Hematopoietic multipotent progenitor cell treated with erythropoietin and hydrocortisone succinate and interleukin-3 and kit ligand, for 6 days (in vitro differentiated cells): Measurements from ENCODE around the gene SIRPB2.

ENCODE experiments used
- DNase-seq: peaks from one replicate; pipeline ENCODE4 v3.0.0-alpha.2; 2015

SIRPB2 gene

GRCh38 chr20:1469925-1470571 lies 21.2 kb downstream of the SIRPB2 start:
- DNase-seq = peak; percentile 80

DNA sequence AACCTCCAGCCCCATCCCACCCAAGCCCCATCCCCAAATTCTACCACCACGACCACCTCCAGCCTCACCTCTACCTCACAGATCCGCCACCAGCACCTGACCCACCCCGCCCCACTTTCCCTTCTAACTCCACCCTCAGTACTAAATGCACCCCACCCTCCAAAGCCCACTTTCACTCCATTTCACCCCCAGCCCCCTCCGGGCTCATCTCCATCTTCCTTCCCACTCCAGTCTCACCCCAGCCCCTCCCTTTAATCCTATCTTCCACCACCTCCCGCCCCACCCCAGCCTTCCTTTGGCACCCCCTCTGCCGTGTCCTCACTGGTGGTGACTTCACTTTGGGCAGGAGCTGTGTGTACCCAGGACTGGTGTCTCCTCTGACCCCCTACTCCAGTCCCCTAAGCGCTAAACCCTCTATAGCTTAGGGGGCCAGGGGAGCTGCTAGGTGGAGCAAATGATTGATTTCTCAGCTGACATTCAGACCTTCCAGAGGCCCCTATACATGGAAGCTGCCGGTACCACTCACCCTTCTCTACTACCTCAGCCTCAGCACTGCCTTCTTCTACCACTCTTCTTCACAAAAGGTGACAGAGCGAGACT lies 21.8 kb downstream of the SIRPB2 start:
- DNase-seq = no peak

- DNase-seq = no peak
Observed at GRCh38 chr20:1468117-1468624, 23.0 kb downstream of the SIRPB2 start.

- DNase-seq = peak; percentile 92
Observed at GRCh38 chr20:1467355-1468116, 23.7 kb downstream of the SIRPB2 start.

DNA sequence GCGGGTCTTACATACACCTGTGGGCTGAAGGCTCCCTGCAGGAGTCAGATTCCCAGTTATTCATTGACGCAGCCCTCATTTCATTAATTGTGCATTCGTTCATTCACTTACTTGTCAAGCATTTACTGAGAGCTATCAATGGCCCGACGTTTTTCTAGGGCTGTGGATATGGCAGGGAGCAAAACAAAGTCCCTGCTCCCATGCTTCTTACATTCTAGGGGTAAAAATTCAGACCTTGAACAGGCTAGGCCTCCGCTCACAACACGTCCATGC lies 24.2 kb downstream of the SIRPB2 start:
- DNase-seq = no peak

GRCh38 chr20:1466211-1467081 lies 24.8 kb downstream of the SIRPB2 start, which contains the start of gene NSFL1C:
Gene NSFL1C, minus strand, starts transcription at chr20:1466849. Its CDS starts 25 bp downstream, at chr20:1466824.
- peak; percentile 94 for DNase-seq

GRCh38 chr20:1465470-1466210 lies 25.6 kb downstream of the SIRPB2 start:
- no peak for DNase-seq

GRCh38 chr20:1463971-1464570 lies 27.1 kb downstream of the SIRPB2 start:
- peak; percentile 36 for DNase-seq

DNA sequence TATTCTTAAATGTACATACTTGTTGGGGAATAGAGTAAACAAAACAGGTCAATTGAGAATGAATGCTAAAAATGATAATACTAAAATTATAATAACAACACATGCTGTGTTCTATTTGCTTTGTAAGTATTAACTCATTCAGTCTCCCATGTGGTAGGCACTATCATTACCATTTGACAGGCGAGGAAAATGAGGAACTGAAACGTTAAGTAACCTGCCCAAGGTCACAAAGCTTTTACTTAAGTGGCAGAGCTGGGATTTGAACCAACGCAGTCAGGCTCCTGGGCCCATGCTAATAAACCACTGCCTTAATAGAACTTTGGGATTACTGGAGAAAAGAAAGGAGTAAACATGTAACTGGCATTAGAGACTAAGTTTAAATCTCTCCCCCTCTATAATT lies 28.4 kb downstream of the SIRPB2 start:
- DNase-seq = no peak

GRCh38 chr20:1462001-1462400 lies 29.2 kb downstream of the SIRPB2 start:
- DNase-seq = no peak

DNA sequence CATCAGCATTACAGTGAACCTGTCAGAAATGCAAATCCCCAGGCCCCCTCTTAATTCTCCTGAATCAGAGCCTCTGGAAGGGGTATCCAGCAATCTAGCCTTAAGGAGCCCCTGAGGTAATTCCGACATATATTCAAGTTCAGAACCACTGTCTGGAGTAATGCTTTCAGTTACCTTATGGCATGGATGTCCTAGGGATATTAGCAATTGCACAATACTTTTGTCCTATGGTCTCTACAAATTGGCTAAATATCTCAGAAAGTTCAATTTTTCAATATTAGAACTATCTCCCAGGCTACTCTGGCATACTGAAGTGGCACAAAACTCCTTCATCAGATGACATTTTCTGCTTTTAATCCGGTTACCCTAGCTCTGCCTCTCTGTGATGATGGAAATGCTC lies 30.9 kb downstream of the SIRPB2 start:
- no peak for DNase-seq

- DNase-seq = no peak
Observed at GRCh38 chr20:1457992-1458391, 33.2 kb downstream of the SIRPB2 start.

DNA sequence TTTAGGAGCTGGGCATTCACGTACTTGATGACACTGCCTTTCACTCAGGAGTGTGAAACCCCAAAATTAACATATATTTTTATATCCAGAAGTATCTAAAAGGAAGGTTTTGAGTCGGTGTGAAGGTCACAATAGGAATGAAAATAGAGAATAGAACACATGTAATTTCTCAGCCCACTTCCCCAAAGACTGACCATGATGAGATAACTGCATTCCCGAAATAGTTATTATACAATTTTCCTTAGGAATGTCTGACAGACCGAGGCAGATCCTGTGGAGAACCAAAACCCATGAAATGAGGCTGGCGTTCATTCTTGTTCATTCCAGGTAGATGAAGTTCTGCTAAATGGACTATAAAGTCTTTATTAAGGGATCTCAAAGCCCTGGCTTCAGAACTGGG lies 34.9 kb downstream of the SIRPB2 start:
- no peak for DNase-seq

DNA sequence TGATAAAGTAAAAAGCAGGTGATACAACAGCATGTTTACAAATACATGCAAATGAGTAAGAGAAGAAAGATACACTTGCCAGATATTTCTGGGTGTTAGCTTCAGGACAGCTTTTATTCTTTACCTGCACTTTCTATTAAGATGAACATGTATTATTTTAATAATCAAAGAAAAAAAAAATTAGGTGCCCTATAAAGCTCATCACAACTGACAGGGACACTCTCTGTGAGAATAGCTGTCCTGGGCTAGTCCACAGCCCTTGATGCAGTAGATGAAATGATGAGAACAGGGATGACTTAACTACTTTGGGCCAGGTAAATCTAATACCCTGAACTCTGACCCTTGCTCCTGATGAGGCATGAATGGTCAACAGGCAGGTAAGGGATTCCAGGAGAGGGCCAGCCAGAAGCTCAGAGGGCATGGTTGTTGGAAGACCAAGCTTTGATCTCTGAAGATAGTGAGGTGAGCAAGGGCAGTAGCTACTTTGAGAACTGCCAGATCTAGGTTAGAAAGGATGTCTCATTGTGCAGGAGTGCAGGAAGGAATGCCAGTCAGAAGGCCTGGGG lies 40.2 kb downstream of the SIRPB2 start:
- DNase-seq = no peak

- no peak for DNase-seq
Observed at GRCh38 chr20:1449370-1449769, 41.9 kb downstream of the SIRPB2 start.

DNA sequence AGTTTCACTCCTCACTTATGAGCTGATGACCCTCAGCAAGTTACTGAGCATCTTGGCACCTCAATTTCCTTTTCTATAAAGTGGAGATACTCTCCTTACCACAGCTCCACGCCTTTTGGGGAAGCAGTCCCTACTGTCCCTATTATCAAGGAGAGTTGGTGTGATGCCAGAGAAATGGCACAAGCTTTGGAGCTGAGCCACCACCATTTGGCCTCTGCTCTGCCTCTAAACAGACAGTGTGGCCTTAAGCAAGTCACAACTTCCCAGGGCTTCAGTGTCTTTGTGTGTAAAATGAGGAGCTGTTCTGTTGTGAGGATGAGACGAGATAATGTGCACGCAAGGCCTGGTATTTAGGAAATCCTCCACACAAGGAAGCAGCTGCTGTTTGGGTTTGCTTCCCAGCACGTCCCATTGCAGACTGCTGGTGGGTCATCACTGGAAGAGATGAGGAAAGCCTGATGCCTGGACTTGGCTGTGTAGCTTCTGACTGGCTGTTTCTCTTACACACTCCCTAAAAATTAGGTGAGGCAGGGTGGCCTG lies 43.1 kb downstream of the SIRPB2 start:
- no peak for DNase-seq

DNA sequence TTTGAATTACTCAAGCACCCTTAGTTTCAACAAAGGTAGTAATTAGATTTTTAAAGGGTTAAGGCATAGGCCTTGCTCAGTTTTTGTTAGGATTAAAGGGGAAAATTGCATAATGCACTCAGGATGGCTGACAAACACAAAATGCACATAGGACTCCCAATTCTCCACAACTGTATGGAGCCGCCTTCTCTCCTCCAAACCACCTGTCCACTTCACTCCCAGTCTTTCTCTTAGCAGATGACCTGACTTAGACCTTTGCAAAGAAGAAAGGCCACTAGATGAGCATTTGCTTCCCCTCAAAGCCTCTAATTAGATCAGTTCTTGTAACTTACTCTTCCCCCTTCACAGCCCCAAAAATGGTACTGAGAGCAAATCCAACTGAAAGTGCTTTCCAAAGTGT lies 44.7 kb downstream of the SIRPB2 start:
- DNase-seq = no peak

DNA sequence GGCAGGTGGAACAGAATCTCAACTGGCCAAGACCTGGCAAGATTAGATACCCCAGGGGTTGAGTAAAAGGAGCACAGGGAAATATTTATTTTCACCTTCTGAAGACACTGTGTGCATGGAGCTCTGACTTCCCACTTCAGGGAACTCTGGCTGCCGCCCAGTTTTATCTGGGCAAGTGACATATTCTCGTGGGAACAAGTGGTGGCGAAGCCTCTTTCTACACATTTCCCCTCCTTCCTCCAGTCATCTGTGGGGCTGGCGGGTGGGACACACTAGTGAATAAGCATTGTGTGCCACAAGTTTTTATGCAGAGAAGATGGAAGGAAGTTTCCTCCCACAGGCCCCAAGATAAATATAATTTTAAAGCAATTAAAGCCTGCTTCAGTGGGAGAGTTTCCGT lies 48.1 kb downstream of the SIRPB2 start:
- no peak for DNase-seq

DNA sequence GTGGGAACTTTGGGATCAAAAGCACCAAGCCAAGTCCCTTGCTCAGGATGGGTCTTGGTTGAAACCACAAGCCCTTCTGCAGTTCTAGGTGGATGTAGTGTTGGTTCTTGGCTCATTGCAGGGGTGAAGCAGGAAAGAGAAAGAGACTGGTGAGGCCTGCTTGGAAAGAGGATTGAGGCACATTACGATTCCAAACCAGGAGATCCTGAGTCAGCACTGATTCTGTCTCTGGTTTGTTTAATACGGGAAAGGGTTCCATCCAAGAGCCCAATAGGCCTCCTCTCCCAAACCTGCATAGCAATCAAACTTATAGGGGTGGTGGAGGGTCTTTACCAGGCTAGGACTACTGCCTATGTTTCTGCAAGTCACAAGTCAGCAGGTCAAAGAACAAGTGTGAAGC lies 48.9 kb downstream of the SIRPB2 start:
- DNase-seq = no peak

DNA sequence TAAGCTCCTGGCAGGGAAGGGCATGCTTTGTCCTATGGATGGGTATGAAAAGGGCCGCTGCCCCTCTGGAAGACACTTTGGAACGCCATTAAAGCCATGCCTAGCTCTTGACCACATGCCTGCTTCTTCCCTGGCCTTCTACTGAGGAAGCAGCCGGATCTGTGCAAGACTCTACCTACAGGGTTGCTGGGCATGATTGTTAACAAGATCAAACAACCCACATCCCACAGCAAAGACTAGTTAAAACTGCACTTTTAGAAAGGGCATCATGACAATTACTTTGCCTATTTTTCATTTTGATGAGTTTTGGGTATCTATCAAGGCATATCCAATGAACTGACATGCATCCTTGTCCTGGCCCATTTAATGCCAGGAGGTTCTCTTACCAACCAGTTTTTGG lies 50.1 kb downstream of the SIRPB2 start:
- DNase-seq = no peak

- DNase-seq = peak; percentile 68
Observed at GRCh38 chr20:1440024-1440423, 51.2 kb downstream of the SIRPB2 start.
